HepG2 (cell line): Measurements from ENCODE around the gene DCAF15. TPM values are rescaled to one million over a fixed set of nuclear protein-coding genes. Genes with fewer than 3 reads are reported as not detected.

ENCODE experiments used
- ATAC-seq: fragments of 200-7000 bp; cut with Tn5 transposase; 3 replicates; pipeline ENCODE4 v1.9.1; 2020; ENCODE audit warnings: mild to moderate bottlenecking, moderate library complexity
- BruUV-seq: library from RNA; stranded (reverse); fragments of 400-500 nt; replicated peaks from 2 replicates; lab custom pipeline; 2021; lab: Mats Ljungman, UMichigan
- CTCF ChIA-PET: fragments of 300-600 bp; formaldehyde crosslinking; extraction: SDS; loops from one replicate; lab custom pipeline; 2021; ENCODE audit warnings: low total read pairs, inconsistent platforms, low intra/inter-chr PET ratio; lab: Yijun Ruan, JAX
- POLR2A ChIA-PET: fragments of 350-600 bp; sonication (Branson Sonifier 250); formaldehyde crosslinking; loops from one replicate; lab custom pipeline; 2020; ENCODE audit warnings: antibody characterized with exemption, inconsistent platforms; lab: Yijun Ruan, JAX
- DNase-seq: peaks from one replicate; pipeline ENCODE4 v3.0.0-alpha.2; 2015; ENCODE audit warnings: low spot score
- FAIRE-seq: peaks from 3 replicates; lab custom pipeline; 2011; peaks lifted over from hg19 to GRCh38; lab: Jason Lieb, UNC
- H2AFZ ChIP-seq: one replicate; pipeline ENCODE4 v1.6.1; 2011; ENCODE audit warnings: low read length, inconsistent platforms
- H3K27ac ChIP-seq: fragments of 300-600 bp; 3 replicates; pipeline ENCODE4 v1.8.0; 2011; ENCODE audit warnings: mixed run types, mild to moderate bottlenecking, mixed read lengths, low read length, inconsistent platforms; ENCODE audit not compliant: insufficient read depth; ENCODE audit errors: extremely low read length
- H3K27me3 ChIP-seq, 2 experiments: fragments of 200-600 bp in 1 of 2; 2 replicates in 1 of 2; 3 replicates in 1 of 2; pipeline versions ENCODE4 v1.6.0 to v1.8.0; 2011; ENCODE audit warnings: low read length in 2 of 2, mild to moderate bottlenecking in 2 of 2, moderate library complexity in 2 of 2, inconsistent platforms in 1 of 2; ENCODE audit not compliant: insufficient read depth in 2 of 2, control insufficient read depth in 1 of 2
- H3K36me3 ChIP-seq, 2 experiments: fragments of 200-600 bp in 1 of 2; replicated peaks in 1 of 2; 2 replicates in 1 of 2; 3 replicates in 1 of 2; pipeline versions ENCODE4 v1.5.1 to v1.8.0; 2011; ENCODE audit warnings: low read length in 2 of 2, inconsistent platforms in 1 of 2; ENCODE audit not compliant: insufficient read depth in 2 of 2, control insufficient read depth in 1 of 2
- H3K4me1 ChIP-seq: 2 replicates; pipeline ENCODE4 v1.5.1; 2012; ENCODE audit warnings: low read length, inconsistent platforms; ENCODE audit not compliant: insufficient read depth
- H3K4me2 ChIP-seq: 2 replicates; pipeline ENCODE4 v1.6.0; 2011; ENCODE audit warnings: low read depth, low read length, inconsistent platforms
- H3K4me3 ChIP-seq, 3 experiments: fragments of 200-600 bp in 1 of 3; sonication (generic), shearing (Covaris generic) in 1 of 3; replicated peaks in 1 of 3; 2 replicates each; pipeline ENCODE4 v1.5.1; 2011 to 2016; ENCODE audit warnings: low read length in 3 of 3, inconsistent platforms in 2 of 3, low read depth in 2 of 3, mild to moderate bottlenecking in 2 of 3, control low read depth in 1 of 3, mixed read lengths in 1 of 3; ENCODE audit not compliant: insufficient read depth in 1 of 3
- H3K79me2 ChIP-seq: one replicate; pipeline ENCODE4 v1.6.1; 2011; ENCODE audit warnings: low read length, inconsistent platforms; ENCODE audit not compliant: insufficient read depth
- H3K9ac ChIP-seq: 2 replicates; pipeline ENCODE4 v1.6.0; 2011; ENCODE audit warnings: mild to moderate bottlenecking, low read depth, low read length, inconsistent platforms; ENCODE audit not compliant: insufficient read depth
- H3K9me3 ChIP-seq: 2 replicates; pipeline ENCODE4 v1.5.1; 2012; ENCODE audit warnings: mild to moderate bottlenecking, low read length
- H4K20me1 ChIP-seq: 2 replicates; pipeline ENCODE4 v1.6.0; 2011; ENCODE audit warnings: inconsistent platforms, mild to moderate bottlenecking, low read length, moderate library complexity; ENCODE audit not compliant: insufficient read depth
- BRD4 ChIP-seq: sonication (generic); formaldehyde crosslinking; IDR thresholded peaks from 2 replicates; pipeline ENCODE4 v1.4.0; 2020; ENCODE audit warnings: missing genetic modification reagents
- CBX1 ChIP-seq: IDR thresholded peaks from one replicate; pipeline ENCODE4 v1.6.1; 2016; ENCODE audit warnings: antibody characterized with exemption, low read depth
- ISX ChIP-seq: sonication (generic); formaldehyde crosslinking; conservative IDR thresholded peaks from 2 replicates; pipeline ENCODE4 v1.5.0; 2020; ENCODE audit warnings: missing genetic modification reagents
- MIER2 ChIP-seq: IDR thresholded peaks from 2 replicates; pipeline ENCODE4 v1.6.1; 2016; ENCODE audit warnings: missing biosample characterization, missing genetic modification reagents
- NFKBIZ ChIP-seq: IDR thresholded peaks from 2 replicates; pipeline ENCODE4 v1.6.1; 2018; ENCODE audit warnings: missing genetic modification reagents, missing compliant biosample characterization
- NR2F1 ChIP-seq, 2 experiments: fragments of 450-650 bp in 1 of 2; formaldehyde crosslinking in 1 of 2; IDR thresholded peaks; 2 replicates each; pipeline versions ENCODE4 v1.5.0 to v1.6.1; 2016 to 2020; ENCODE audit warnings: mild to moderate bottlenecking in 1 of 2, missing compliant biosample characterization in 1 of 2, missing genetic modification reagents in 1 of 2, moderate library complexity in 1 of 2
- STAT5B ChIP-seq: sonication (generic); formaldehyde crosslinking; IDR thresholded peaks from 2 replicates; pipeline ENCODE4 v1.4.0; 2020; ENCODE audit warnings: missing genetic modification reagents
- ZNF318 ChIP-seq: sonication (generic); formaldehyde crosslinking; IDR thresholded peaks from 2 replicates; pipeline ENCODE4 v1.4.0; 2020; ENCODE audit warnings: mild to moderate bottlenecking, missing genetic modification reagents
- ZNF335 ChIP-seq: sonication (generic); formaldehyde crosslinking; IDR thresholded peaks from 2 replicates; pipeline ENCODE4 v1.4.0; 2020; ENCODE audit warnings: missing genetic modification reagents
- ZNF382 ChIP-seq: sonication (generic); formaldehyde crosslinking; IDR thresholded peaks from 2 replicates; pipeline ENCODE4 v1.5.0; 2020; ENCODE audit warnings: missing genetic modification reagents, mild to moderate bottlenecking, borderline replicate concordance
- ZNF557 ChIP-seq: sonication (generic); formaldehyde crosslinking; IDR thresholded peaks from 2 replicates; pipeline ENCODE4 v1.4.0; 2020; ENCODE audit warnings: missing genetic modification reagents
- ZNF569 ChIP-seq: sonication (generic); formaldehyde crosslinking; IDR thresholded peaks from 2 replicates; pipeline ENCODE4 v1.5.0; 2020; ENCODE audit warnings: mild to moderate bottlenecking, missing genetic modification reagents, moderate library complexity, borderline replicate concordance
- ZNF672 ChIP-seq: sonication (generic); formaldehyde crosslinking; IDR thresholded peaks from 2 replicates; pipeline ENCODE4 v1.8.1; 2022; ENCODE audit warnings: missing genetic modification reagents
- ZNF713 ChIP-seq: sonication (generic); formaldehyde crosslinking; IDR thresholded peaks from 2 replicates; pipeline ENCODE4 v1.4.0; 2020; ENCODE audit warnings: mild to moderate bottlenecking, missing genetic modification reagents
- ZNF749 ChIP-seq: sonication (generic); formaldehyde crosslinking; IDR thresholded peaks from 2 replicates; pipeline ENCODE4 v1.8.0; 2022; ENCODE audit warnings: mild to moderate bottlenecking, missing genetic modification reagents, moderate library complexity, borderline replicate concordance
- ZNF841 ChIP-seq: sonication (generic); formaldehyde crosslinking; IDR thresholded peaks from 2 replicates; pipeline ENCODE4 v1.8.1; 2023; ENCODE audit warnings: missing genetic modification reagents, borderline replicate concordance
- WGBS: methylation state at CpG from one replicate; pipeline ENCODE4 v1.1.6; 2017; ENCODE audit warnings: low lambda C conversion rate; 5-methylcytosine and 5-hydroxymethylcytosine counted together
- in situ Hi-C: cut with HindIII; loops from 2 replicates; pipeline ENCODE4 v1.10.0; 2017; ENCODE audit warnings: low pct_unique_long_range_greater_than_20kb; ENCODE audit not compliant: extremely low pct_ligation_motif_present
- intact Hi-C: fragments of 100-400 bp; cut with micrococcal nuclease; formaldehyde crosslinking; loops from one replicate; pipeline ENCODE4 v1.10.0; 2022; ENCODE audit not compliant: unreplicated experiment
- polyA plus RNA-seq, 8 experiments: library from polyadenylated mRNA; depleted of rRNA in 3 of 8; stranded (reverse) in 7 of 8; unstranded in 1 of 8; fragments of >200 nt; fragmentation: Illumina TruSeq in 4 of 8; extraction: Trizol in 4 of 8; gene quantifications; 2 replicates each; pipeline versions ENCODE4 v1.2.1 to v1.2.3, GENCODE V29; 2011 to 2016; ENCODE audit warnings: low read depth in 4 of 8, missing spikeins in 1 of 8, mixed read lengths in 1 of 8; ENCODE audit not compliant: insufficient read depth in 1 of 8
- total RNA-seq, 5 experiments: library from RNA; depleted of rRNA; stranded (reverse); fragments of >200 nt; fragmentation: Illumina TruSeq; extraction: Trizol; gene quantifications; 2 replicates each; pipeline ENCODE4 v1.2.3, GENCODE V29; 2016; ENCODE audit warnings: low read depth in 1 of 5
- TF ChIP-seq, protein P1 (sequence below): sonication (generic); formaldehyde crosslinking; IDR thresholded peaks from 2 replicates; pipeline ENCODE4 v1.5.0; 2020; ENCODE audit warnings: missing genetic modification reagents

The DCAF15 gene
- total and polyA plus RNA-seq, 2 of the 13 experiments (the other 11 are each of a cell fraction or from before 2014, with no cell fraction given) = 13.6 to 14.0 TPM

GRCh38 chr19:14002571-14003250, 50.4 kb downstream of the DCAF15 start:
- Histone ChIP-seq H3K27me3 (no peaks in the 10 kb centered on the region; a peak in 1 of 5 replicates), H3K36me3 (peaks cover 0 to 4% of the 10 kb centered on the region in 2 experiments; a peak in 1 of 5 replicates), H3K9me3 (no peaks in the 10 kb centered on the region), H3K4me3 (no peak overlapping the region), H3K27ac (no peak overlapping the region), H4K20me1 (no peaks in the 10 kb centered on the region; the same call in 1 of the 2 replicates), H3K4me2 (no peak overlapping the region), H3K9ac (no peak overlapping the region), H2AFZ (no peak overlapping the region), H3K79me2 (peaks cover 5% of the 10 kb centered on the region), H3K4me1 (peaks cover 15% of the 10 kb centered on the region)
- CTCF ChIA-PET = no interaction called here
- FAIRE-seq (no peak), DNase-seq (no peak), ATAC-seq (no peak)
- WGBS = 87% methylated on average over 9 of the region's 13 CpGs
- in situ Hi-C loops (no loop called here), intact Hi-C loops (no loop called here)
- no TSS peak for BruUV-seq
- POLR2A ChIA-PET = no interaction called here
- TF ChIP-seq ZNF557 (CRISPR knock-in tag) = no peak
- TF ChIP-seq ZNF569 (CRISPR knock-in tag) = no peak
- TF ChIP-seq MIER2 = no peak
- no peak for TF ChIP-seq ZNF318 (CRISPR knock-in tag)
- TF ChIP-seq NFKBIZ = no peak
- TF ChIP-seq ZNF335 = no peak
- no peak for TF ChIP-seq BRD4 (CRISPR knock-in tag)
- TF ChIP-seq ZNF382 (CRISPR knock-in tag) = no peak
- no peak for TF ChIP-seq ZNF841 (CRISPR knock-in tag)
- TF ChIP-seq NR2F1 (CRISPR knock-in tag; IDR thresholded peaks at IDR 0.05) = no peak
- TF ChIP-seq ZNF672 (CRISPR knock-in tag) = no peak
- no peak for TF ChIP-seq ISX (CRISPR knock-in tag)
- TF ChIP-seq CBX1 = no peak
- TF ChIP-seq ZNF713 = no peak
- TF ChIP-seq, protein P1, sequence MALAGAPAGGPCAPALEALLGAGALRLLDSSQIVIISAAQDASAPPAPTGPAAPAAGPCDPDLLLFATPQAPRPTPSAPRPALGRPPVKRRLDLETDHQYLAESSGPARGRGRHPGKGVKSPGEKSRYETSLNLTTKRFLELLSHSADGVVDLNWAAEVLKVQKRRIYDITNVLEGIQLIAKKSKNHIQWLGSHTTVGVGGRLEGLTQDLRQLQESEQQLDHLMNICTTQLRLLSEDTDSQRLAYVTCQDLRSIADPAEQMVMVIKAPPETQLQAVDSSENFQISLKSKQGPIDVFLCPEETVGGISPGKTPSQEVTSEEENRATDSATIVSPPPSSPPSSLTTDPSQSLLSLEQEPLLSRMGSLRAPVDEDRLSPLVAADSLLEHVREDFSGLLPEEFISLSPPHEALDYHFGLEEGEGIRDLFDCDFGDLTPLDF (CRISPR knock-in tag) = no peak
- no peak for TF ChIP-seq STAT5B (CRISPR knock-in tag)
- no peak for TF ChIP-seq ZNF749 (CRISPR knock-in tag)
